Measurements from ENCODE around the gene ZMYND12. TPM values are rescaled to one million over a fixed set of nuclear protein-coding genes. Genes with fewer than 3 reads are reported as not detected.

Gene ZMYND12
- polyA plus RNA-seq, 1 donor from 2014 or later: 0.21 TPM

DNA sequence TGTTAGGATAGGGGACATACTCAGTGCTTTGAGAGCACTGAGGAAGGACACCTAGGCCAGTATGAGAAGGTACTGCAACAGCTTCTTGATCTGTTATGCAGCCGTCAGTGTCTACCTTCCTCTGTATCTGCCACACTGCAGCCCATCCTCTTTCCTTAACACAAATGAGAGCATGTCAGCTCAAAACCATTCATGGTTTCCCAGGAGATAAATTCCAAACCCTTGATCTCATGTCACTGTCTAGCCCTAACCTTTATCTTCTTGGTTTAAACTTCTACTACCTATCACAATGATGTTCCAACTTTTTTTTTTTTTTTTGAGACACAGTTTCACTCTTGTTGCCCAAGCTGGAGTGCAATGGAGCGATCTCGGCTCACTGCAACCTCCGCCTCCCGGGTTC lies 1.4 kb downstream of the ZMYND12 start:
- H3K36me3 ChIP-seq (ENCODE audit: insufficient read depth, low read length): no peaks in the 10 kb centered on the region
- no peaks in the 10 kb centered on the region for H3F3A ChIP-seq (ENCODE audit: insufficient read depth, low read length, poor library complexity, severe bottlenecking)
- H2AFZ ChIP-seq (ENCODE audit: low read depth, low read length): no peak overlapping the region
- no peak overlapping the region for H3K4me2 ChIP-seq (ENCODE audit: low read length)
- H3K27ac ChIP-seq (ENCODE audit: low read length): no peak overlapping the region
- no peak overlapping the region for H3K9ac ChIP-seq (ENCODE audit: low read length)
- H3K79me2 ChIP-seq (replicated peaks; ENCODE audit: insufficient read depth, low read length): peaks cover 4% of the 10 kb centered on the region
- no peaks in the 10 kb centered on the region for H4K20me1 ChIP-seq (ENCODE audit: insufficient read depth)
- H3K27me3 ChIP-seq (ENCODE audit: insufficient read depth, low read depth, low read length): no peaks in the 10 kb centered on the region
- H3K4me3 ChIP-seq (ENCODE audit: low read length): no peak overlapping the region
- TF ChIP-seq MXI1 (conservative IDR thresholded peaks at IDR 0.05; ENCODE audit: poor library complexity, severe bottlenecking): no peak
- TF ChIP-seq EP300 (conservative IDR thresholded peaks at IDR 0.05; ENCODE audit: poor library complexity, severe bottlenecking): no peak
- TF ChIP-seq SMC3 (conservative IDR thresholded peaks at IDR 0.05; ENCODE audit: poor library complexity): no peak
- no peak for TF ChIP-seq TAF1 (IDR thresholded peaks at IDR 0.05; ENCODE audit: low read depth)
- TF ChIP-seq EZH2 (IDR thresholded peaks at IDR 0.05; ENCODE audit: borderline replicate concordance, insufficient read depth, low read length, poor library complexity, severe bottlenecking): no peak
- TF ChIP-seq RAD21 (conservative IDR thresholded peaks at IDR 0.05): no peak
- TF ChIP-seq POLR2AphosphoS5 (IDR thresholded peaks at IDR 0.05): no peak
- TF ChIP-seq REST (IDR thresholded peaks at IDR 0.05; ENCODE audit: borderline replicate concordance): no peak
- no peak for TF ChIP-seq CTCF (IDR thresholded peaks at IDR 0.05; ENCODE audit: poor library complexity, severe bottlenecking)
- H3K9me2 ChIP-seq (ENCODE audit: insufficient read depth, low read length): no peaks in the 10 kb centered on the region
- H3K9me3 ChIP-seq (ENCODE audit: low read length): no peaks in the 10 kb centered on the region

- no peaks in the 10 kb centered on the region for H4K20me1 ChIP-seq (ENCODE audit: insufficient read depth)
- H2AFZ ChIP-seq (ENCODE audit: low read depth, low read length): no peak overlapping the region
- no peak overlapping the region for H3K4me3 ChIP-seq (ENCODE audit: low read length)
- no peaks in the 10 kb centered on the region for H3F3A ChIP-seq (ENCODE audit: insufficient read depth, low read length, poor library complexity, severe bottlenecking)
- no peaks in the 10 kb centered on the region for H3K27me3 ChIP-seq (ENCODE audit: insufficient read depth, low read depth, low read length)
- no peaks in the 10 kb centered on the region for H3K9me3 ChIP-seq (ENCODE audit: low read length)
- H3K27ac ChIP-seq (ENCODE audit: low read length): no peak overlapping the region
- no peak for TF ChIP-seq TAF1 (IDR thresholded peaks at IDR 0.05; ENCODE audit: low read depth)
- no peak for TF ChIP-seq RAD21 (conservative IDR thresholded peaks at IDR 0.05)
- TF ChIP-seq EP300 (conservative IDR thresholded peaks at IDR 0.05; ENCODE audit: poor library complexity, severe bottlenecking): no peak
- TF ChIP-seq CTCF (IDR thresholded peaks at IDR 0.05; ENCODE audit: poor library complexity, severe bottlenecking): no peak
- no peak for TF ChIP-seq POLR2AphosphoS5 (IDR thresholded peaks at IDR 0.05)
- no peak for TF ChIP-seq REST (IDR thresholded peaks at IDR 0.05; ENCODE audit: borderline replicate concordance)
- no peak for TF ChIP-seq MXI1 (conservative IDR thresholded peaks at IDR 0.05; ENCODE audit: poor library complexity, severe bottlenecking)
- no peak for TF ChIP-seq SMC3 (conservative IDR thresholded peaks at IDR 0.05; ENCODE audit: poor library complexity)
- no peak for TF ChIP-seq EZH2 (IDR thresholded peaks at IDR 0.05; ENCODE audit: borderline replicate concordance, insufficient read depth, low read length, poor library complexity, severe bottlenecking)
- no peak overlapping the region for H3K9ac ChIP-seq (ENCODE audit: low read length)
- no peak overlapping the region for H3K4me2 ChIP-seq (ENCODE audit: low read length)
- H3K9me2 ChIP-seq (ENCODE audit: insufficient read depth, low read length): no peaks in the 10 kb centered on the region
- H3K79me2 ChIP-seq (replicated peaks; ENCODE audit: insufficient read depth, low read length): peaks cover 4% of the 10 kb centered on the region
- no peaks in the 10 kb centered on the region for H3K36me3 ChIP-seq (ENCODE audit: insufficient read depth, low read length)
These were observed 2.4 kb downstream of the ZMYND12 start for GRCh38 chr1:42453386-42453785.
